Testis (tissue), 2 donors: ENCODE results near the gene SHBG.

Source experiments
- CTCF ChIP-seq, 3 experiments: fragments of 450-650 bp in 2 of 3; fragments of 200-600 bp in 1 of 3; sonication (generic) in 1 of 3; IDR thresholded peaks; one replicate each; pipeline ENCODE4 v1.5.1; 2016 to 2019; ENCODE audit warnings: antibody characterized with exemption in 3 of 3, mild to moderate bottlenecking in 2 of 3, moderate library complexity in 1 of 3
- POLR2A ChIP-seq: fragments of 450-650 bp; IDR thresholded peaks from one replicate; pipeline ENCODE4 v1.6.1; 2017; ENCODE audit warnings: antibody characterized with exemption, mild to moderate bottlenecking, moderate library complexity

- TF ChIP-seq POLR2A (no peak), CTCF (IDR thresholded peaks at IDR 0.05) (no peak)
Measured at GRCh38 chr17:7667656-7668406, 37.9 kb downstream of the SHBG start.
